Measurements from ENCODE around the gene SPACA4. TPM values are rescaled to one million over a fixed set of nuclear protein-coding genes. Genes with fewer than 3 reads are reported as not detected.

SPACA4 gene
- total and polyA plus RNA-seq, 4 donors = not detected

DNA sequence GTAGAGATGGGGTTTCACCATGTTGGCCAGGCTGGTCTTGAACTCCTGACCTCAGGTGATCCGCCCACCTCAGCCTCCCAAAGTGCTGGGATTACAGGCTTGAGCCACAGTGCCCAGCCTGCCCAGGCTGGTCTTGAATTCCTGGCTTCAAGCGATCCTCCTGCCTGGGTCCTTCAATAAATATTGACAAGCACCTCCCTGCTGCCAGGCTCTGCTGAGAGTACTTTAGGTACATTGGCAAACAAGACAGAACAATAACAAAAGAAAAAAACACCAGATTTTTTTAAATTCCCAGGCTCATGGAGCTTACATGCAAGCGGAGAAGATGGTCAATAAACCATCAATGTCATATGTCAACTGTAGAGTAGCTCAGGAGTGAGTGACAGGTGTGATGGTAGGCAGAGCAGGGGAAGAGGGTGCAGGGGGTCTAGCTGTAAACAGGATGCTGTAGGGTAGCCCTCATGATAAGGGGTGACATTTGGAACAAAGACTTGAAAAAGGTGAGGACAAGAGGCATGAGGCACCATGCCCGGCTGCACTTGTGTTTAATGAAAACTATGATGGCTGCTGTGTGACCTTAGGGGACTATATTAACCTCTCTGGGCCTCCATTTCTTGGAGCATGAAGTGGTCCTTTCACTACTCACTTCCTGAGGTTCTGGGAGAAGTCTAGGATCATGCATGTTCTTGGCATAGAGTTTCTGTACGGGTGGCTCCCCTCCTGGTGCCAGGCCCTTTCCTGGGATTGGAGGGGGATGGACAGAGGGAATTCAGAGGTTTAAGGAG is 35.0 kb upstream of the SPACA4 start (continued):
- TF ChIP-seq REST (IDR thresholded peaks at IDR 0.05) (no peak), TAF1 (conservative IDR thresholded peaks at IDR 0.05) (no peak), CTCF (IDR thresholded peaks at IDR 0.05; ENCODE audit: low read depth, low read length, missing input control) (no peak), SP1 (IDR thresholded peaks at IDR 0.05) (no peak), RAD21 (IDR thresholded peaks at IDR 0.05) (no peak), RXRA (IDR thresholded peaks at IDR 0.05) (no peak), FOXA2 (IDR thresholded peaks at IDR 0.05) (no peak)
- TF ChIP-seq, protein P1, sequence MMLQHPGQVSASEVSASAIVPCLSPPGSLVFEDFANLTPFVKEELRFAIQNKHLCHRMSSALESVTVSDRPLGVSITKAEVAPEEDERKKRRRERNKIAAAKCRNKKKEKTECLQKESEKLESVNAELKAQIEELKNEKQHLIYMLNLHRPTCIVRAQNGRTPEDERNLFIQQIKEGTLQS (IDR thresholded peaks at IDR 0.05) = no peak

DNA sequence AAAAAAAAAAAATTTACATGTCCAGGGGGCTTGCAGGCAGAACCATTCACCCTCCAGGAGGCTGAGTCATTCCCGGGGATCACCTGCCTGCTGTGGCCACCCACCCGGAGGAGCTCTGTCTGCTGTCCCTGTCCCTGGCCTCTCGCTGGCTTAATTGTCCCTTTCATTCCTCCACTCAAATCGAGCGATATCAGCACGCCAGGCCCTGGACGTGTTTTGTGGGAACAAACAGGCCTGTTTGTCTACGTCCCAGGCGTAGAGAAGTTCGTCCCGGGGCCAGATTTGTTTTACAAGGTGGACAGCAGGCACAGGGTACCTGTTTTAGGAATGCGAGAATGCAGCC is 33.4 kb upstream of the SPACA4 start:
- DNase-seq (ENCODE audit: low spot score) = no peak
- no peaks in the 10 kb centered on the region for H3K9me3 ChIP-seq (ENCODE audit: control insufficient read depth in 4 of 4, low read length in 3 of 4)
- no peak for TF ChIP-seq RXRA (IDR thresholded peaks at IDR 0.05)
- no peak for TF ChIP-seq HNF4G (IDR thresholded peaks at IDR 0.05)
- no peak for TF ChIP-seq FOXA1 (IDR thresholded peaks at IDR 0.05)
- TF ChIP-seq FOXA2 (IDR thresholded peaks at IDR 0.05) = no peak
- no peak for TF ChIP-seq CTCF (IDR thresholded peaks at IDR 0.05; ENCODE audit: low read depth, low read length, missing input control)
- no peak for TF ChIP-seq RAD21 (IDR thresholded peaks at IDR 0.05)
- TF ChIP-seq MAX (IDR thresholded peaks at IDR 0.05) = no peak
- no peak for TF ChIP-seq TAF1 (conservative IDR thresholded peaks at IDR 0.05)
- no peak for TF ChIP-seq YY1 (IDR thresholded peaks at IDR 0.05)
- TF ChIP-seq ZBTB33 (IDR thresholded peaks at IDR 0.05) = no peak
- TF ChIP-seq, protein P1 (IDR thresholded peaks at IDR 0.05) = no peak
- no peak for TF ChIP-seq SP1 (IDR thresholded peaks at IDR 0.05)
- no peak for TF ChIP-seq JUND (IDR thresholded peaks at IDR 0.05)
- no peak for TF ChIP-seq GABPA (IDR thresholded peaks at IDR 0.05 in 1 of 2, conservative IDR thresholded peaks at IDR 0.05 in 1 of 2)
- no peak for TF ChIP-seq HNF4A (conservative IDR thresholded peaks at IDR 0.05)
- no peak for TF ChIP-seq EGR1 (IDR thresholded peaks at IDR 0.05; ENCODE audit: low read depth in 2 of 2)
- no peak for TF ChIP-seq NR2F2 (IDR thresholded peaks at IDR 0.05)
- TF ChIP-seq REST (IDR thresholded peaks at IDR 0.05) = no peak
- H3K27me3 ChIP-seq (ENCODE audit: control insufficient read depth in 4 of 4, insufficient read depth in 4 of 4, low read length in 3 of 4) = no peaks in the 10 kb centered on the region
- no peak overlapping the region for H3K27ac ChIP-seq (ENCODE audit: low read depth in 1 of 2, low read length in 2 of 2)
- H3K9ac ChIP-seq (ENCODE audit: low read depth in 1 of 2, low read length in 2 of 2) = no peak overlapping the region
- WGBS = 70% methylated on average over 12 of the region's 12 CpGs
- H3K4me3 ChIP-seq (ENCODE audit: low read depth in 1 of 3, low read length in 3 of 3) = no peak overlapping the region
- H3K36me3 ChIP-seq (ENCODE audit: control insufficient read depth in 4 of 4, insufficient read depth in 3 of 4, low read depth in 1 of 4, low read length in 3 of 4) = no peaks in the 10 kb centered on the region
- H3K4me1 ChIP-seq (ENCODE audit: control insufficient read depth in 4 of 4, insufficient read depth in 4 of 4, low read length in 3 of 4) = no peaks in the 10 kb centered on the region

Data from liver (tissue), 9 donors.